Esophagus muscularis mucosa (tissue), 4 donors: ENCODE data around the gene TBCEL. TPM values are rescaled to one million over a fixed set of nuclear protein-coding genes. Genes with fewer than 3 reads are reported as not detected.

Source experiments
- DNase-seq: peaks from one replicate; pipeline ENCODE4 v3.0.0-alpha.2; 2017; ENCODE audit errors: extremely low spot score
- H3K27ac ChIP-seq, 4 donors: fragments of 200-600 bp; sonication (generic); replicated peaks in 1 of 4; 1 replicate in 3 of 4; 2 replicates in 1 of 4; pipeline ENCODE4 v1.5.1; 2016 to 2019; ENCODE audit warnings: mild to moderate bottlenecking in 1 of 4
- H3K27me3 ChIP-seq, 4 donors: fragments of 200-600 bp; sonication (generic); one replicate each; pipeline versions ENCODE4 v1.5.1 to v1.6.0; 2016 to 2019
- H3K36me3 ChIP-seq, 4 donors: fragments of 200-600 bp; sonication (generic); one replicate each; pipeline ENCODE4 v1.5.1; 2016 to 2019
- H3K4me1 ChIP-seq, 4 donors: fragments of 200-600 bp; sonication (generic); one replicate each; pipeline ENCODE4 v1.5.1; 2016 to 2019
- H3K4me3 ChIP-seq, 4 donors: fragments of 200-600 bp; sonication (generic); 1 replicate in 2 of 4; 2 replicates in 2 of 4; pipeline ENCODE4 v1.5.1; 2016 to 2019; ENCODE audit warnings: mild to moderate bottlenecking in 4 of 4, moderate library complexity in 1 of 4
- H3K9me3 ChIP-seq, 4 donors: fragments of 200-600 bp; sonication (generic); 1 replicate in 3 of 4; 2 replicates in 1 of 4; pipeline ENCODE4 v1.5.1; 2016 to 2019
- EP300 ChIP-seq: sonication (generic); formaldehyde crosslinking; IDR thresholded peaks from one replicate; pipeline ENCODE4 v1.6.1; 2017; ENCODE audit warnings: antibody characterized with exemption
- POLR2A ChIP-seq: fragments of 450-650 bp; IDR thresholded peaks from one replicate; pipeline ENCODE4 v1.6.1; 2017; ENCODE audit warnings: antibody characterized with exemption, moderate library complexity, mild to moderate bottlenecking, low read depth
- POLR2AphosphoS5 ChIP-seq, 2 donors: sonication (generic); formaldehyde crosslinking; IDR thresholded peaks; one replicate each; pipeline ENCODE4 v1.6.1; 2017; ENCODE audit warnings: antibody characterized with exemption in 2 of 2
- WGBS: methylation state at CpG from one replicate; pipeline ENCODE4 v1.1.5; 2018; 5-methylcytosine and 5-hydroxymethylcytosine counted together
- intact Hi-C: fragments of 100-400 bp; cut with DNase I; formaldehyde crosslinking; loops from one replicate; pipeline ENCODE4 v1.15.1; 2023
- total RNA-seq, 4 donors: library from RNA; depleted of rRNA; stranded (reverse); fragments of >200 nt; gene quantifications; one replicate each; pipeline versions ENCODE4 v1.1.0 to v1.2.1, GENCODE V29; 2016
- TF ChIP-seq, protein P1 (sequence below), 3 experiments: fragments of 200-600 bp in 2 of 3; fragments of 450-650 bp in 1 of 3; sonication (generic) in 2 of 3; IDR thresholded peaks; one replicate each; pipeline ENCODE4 v1.5.1; 2017 to 2019; ENCODE audit warnings: antibody characterized with exemption in 3 of 3, mild to moderate bottlenecking in 2 of 3, moderate library complexity in 1 of 3

TBCEL gene
- total RNA-seq, 4 donors from 2014 or later, result 25.0 to 31.4 (median 27.9) TPM

DNA sequence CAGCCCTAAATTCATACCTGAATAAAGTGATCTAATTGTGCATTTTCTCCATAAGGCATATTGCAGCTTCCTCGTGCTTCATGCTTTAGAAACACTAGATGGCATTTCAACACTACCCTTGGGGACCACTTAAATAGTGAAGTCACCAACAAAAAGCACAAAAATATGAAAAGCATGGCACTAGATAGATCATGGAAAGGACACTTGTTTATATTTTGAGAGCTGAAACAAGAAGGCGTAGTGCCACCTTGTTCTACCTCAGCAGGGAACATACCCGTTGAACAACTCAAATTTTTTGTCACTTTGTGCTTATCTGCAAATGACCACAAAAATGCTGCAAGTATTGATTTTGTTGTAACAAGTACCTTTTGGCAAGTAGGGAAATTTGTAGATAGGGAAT, 8.6 kb downstream of the TBCEL start:
- DNase-seq, result no peak
- H3K9me3 ChIP-seq, result no peaks in the 10 kb centered on the region
- no peaks in the 10 kb centered on the region for H3K36me3 ChIP-seq
- H3K27me3 ChIP-seq, result no peaks in the 10 kb centered on the region
- no peak for TF ChIP-seq POLR2A
- TF ChIP-seq, protein P1, sequence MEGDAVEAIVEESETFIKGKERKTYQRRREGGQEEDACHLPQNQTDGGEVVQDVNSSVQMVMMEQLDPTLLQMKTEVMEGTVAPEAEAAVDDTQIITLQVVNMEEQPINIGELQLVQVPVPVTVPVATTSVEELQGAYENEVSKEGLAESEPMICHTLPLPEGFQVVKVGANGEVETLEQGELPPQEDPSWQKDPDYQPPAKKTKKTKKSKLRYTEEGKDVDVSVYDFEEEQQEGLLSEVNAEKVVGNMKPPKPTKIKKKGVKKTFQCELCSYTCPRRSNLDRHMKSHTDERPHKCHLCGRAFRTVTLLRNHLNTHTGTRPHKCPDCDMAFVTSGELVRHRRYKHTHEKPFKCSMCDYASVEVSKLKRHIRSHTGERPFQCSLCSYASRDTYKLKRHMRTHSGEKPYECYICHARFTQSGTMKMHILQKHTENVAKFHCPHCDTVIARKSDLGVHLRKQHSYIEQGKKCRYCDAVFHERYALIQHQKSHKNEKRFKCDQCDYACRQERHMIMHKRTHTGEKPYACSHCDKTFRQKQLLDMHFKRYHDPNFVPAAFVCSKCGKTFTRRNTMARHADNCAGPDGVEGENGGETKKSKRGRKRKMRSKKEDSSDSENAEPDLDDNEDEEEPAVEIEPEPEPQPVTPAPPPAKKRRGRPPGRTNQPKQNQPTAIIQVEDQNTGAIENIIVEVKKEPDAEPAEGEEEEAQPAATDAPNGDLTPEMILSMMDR (IDR thresholded peaks at IDR 0.05), result no peak
- no peak for TF ChIP-seq EP300
- no peak for TF ChIP-seq POLR2AphosphoS5 (IDR thresholded peaks at IDR 0.05)
- no peak overlapping the region for H3K27ac ChIP-seq
- H3K4me3 ChIP-seq, result no peak overlapping the region
- intact Hi-C loops, result no loop called here
- WGBS, result 97% methylated on average over 3 of the region's 3 CpGs
- H3K4me1 ChIP-seq, result peaks cover 0 to 6% (median 0%) of the 10 kb centered on the region in 4 donors

DNA sequence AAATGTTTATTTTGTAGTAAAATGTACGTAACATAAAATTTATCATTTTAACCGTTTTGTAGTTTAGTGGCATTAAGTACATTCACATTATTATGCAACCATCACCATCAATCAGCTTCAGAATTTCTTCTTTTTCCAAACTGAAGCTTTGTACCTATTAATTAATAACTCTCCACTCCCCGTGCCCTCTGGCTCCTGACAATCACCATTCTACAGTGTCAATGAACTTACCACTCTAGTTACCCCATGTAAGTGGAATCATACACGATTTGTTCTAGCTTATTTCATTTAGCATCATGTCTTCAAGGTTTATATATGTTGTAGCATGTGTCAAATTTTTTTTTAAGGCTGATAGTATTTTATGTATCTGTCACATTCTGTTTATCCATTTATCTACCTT, 9.7 kb downstream of the TBCEL start:
- intact Hi-C loops, result no loop called here
- Histone ChIP-seq H3K27ac (no peak overlapping the region), H3K4me3 (no peak overlapping the region), H3K36me3 (no peaks in the 10 kb centered on the region), H3K9me3 (no peaks in the 10 kb centered on the region), H3K27me3 (no peaks in the 10 kb centered on the region), H3K4me1 (peaks cover 0 to 6% (median 0%) of the 10 kb centered on the region in 4 donors)
- DNase-seq, result no peak
- 91% methylated on average over 4 of the region's 4 CpGs for WGBS
- TF ChIP-seq EP300, result no peak
- TF ChIP-seq POLR2AphosphoS5 (IDR thresholded peaks at IDR 0.05), result no peak
- no peak for TF ChIP-seq POLR2A
- TF ChIP-seq, protein P1 (IDR thresholded peaks at IDR 0.05), result no peak

DNA sequence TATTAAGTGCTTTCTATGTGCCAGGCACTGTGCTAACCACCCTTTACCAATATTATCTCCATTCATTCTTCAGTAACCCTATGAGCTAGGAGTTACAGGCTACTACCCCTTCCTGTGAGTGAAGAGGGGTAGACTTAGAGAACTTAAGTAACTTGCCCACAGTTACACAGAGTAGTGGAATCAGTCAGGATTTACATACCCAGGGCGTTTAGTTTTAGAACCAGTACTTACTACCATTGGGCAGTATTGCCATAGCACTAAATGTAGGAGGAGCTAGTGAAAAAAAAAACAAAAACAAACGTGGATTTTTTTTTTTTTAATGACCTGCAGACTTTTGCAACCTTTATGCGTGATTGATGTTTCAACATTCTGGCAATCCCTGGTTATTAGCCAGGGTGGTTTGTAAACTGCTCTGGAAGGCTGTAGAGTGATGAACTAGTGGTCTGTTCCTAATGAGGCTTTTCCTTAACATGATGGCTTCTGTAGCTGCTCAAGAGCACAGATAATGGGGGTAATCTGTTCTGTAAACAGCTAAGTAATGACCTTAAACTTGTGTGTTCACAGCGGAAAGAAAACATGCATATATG, 11.4 kb downstream of the TBCEL start:
- WGBS, result 70% methylated on average over 4 of the region's 4 CpGs
- Histone ChIP-seq H3K27ac (no peak overlapping the region), H3K4me1 (peaks cover 0 to 10% (median 0%) of the 10 kb centered on the region in 4 donors), H3K27me3 (no peaks in the 10 kb centered on the region), H3K4me3 (no peak overlapping the region), H3K36me3 (no peaks in the 10 kb centered on the region), H3K9me3 (no peaks in the 10 kb centered on the region)
- no peak for TF ChIP-seq POLR2A
- TF ChIP-seq EP300, result no peak
- TF ChIP-seq, protein P1 (IDR thresholded peaks at IDR 0.05), result no peak
- TF ChIP-seq POLR2AphosphoS5 (IDR thresholded peaks at IDR 0.05), result no peak
- intact Hi-C loops, result no loop called here
- DNase-seq, result no peak

GRCh38 chr11:121035780-121036179, 11.9 kb downstream of the TBCEL start:
- no peak for DNase-seq
- intact Hi-C loops, result no loop called here
- H3K36me3 ChIP-seq, result no peaks in the 10 kb centered on the region
- H3K4me1 ChIP-seq, result peaks cover 0 to 10% (median 0%) of the 10 kb centered on the region in 4 donors
- TF ChIP-seq POLR2AphosphoS5 (IDR thresholded peaks at IDR 0.05) (no peak), EP300 (no peak), POLR2A (no peak)
- TF ChIP-seq, protein P1 (IDR thresholded peaks at IDR 0.05), result no peak
- H3K27me3 ChIP-seq, result no peaks in the 10 kb centered on the region
- no peak overlapping the region for H3K4me3 ChIP-seq
- 86% methylated on average over 3 of the region's 3 CpGs for WGBS
- H3K27ac ChIP-seq, result no peak overlapping the region
- no peaks in the 10 kb centered on the region for H3K9me3 ChIP-seq

DNA sequence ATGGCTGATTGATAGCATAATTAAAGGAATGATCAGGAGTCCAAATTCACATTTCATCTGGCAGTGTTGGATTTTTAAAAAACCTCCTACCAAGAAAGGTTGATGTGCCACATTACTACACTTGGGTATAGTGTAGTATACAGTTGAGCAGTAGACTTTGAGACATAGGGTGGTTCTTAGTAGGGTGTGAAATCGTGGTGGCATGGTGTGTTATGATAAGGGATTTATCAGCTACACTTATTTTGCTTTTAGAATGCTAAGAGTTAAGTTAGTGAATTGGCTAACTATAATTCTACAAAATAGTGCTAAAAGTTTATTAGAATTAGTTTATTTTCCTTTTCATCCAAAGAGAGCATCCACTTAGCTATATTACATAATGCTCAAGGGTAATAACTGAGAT, 13.1 kb downstream of the TBCEL start:
- H3K36me3 ChIP-seq, result no peaks in the 10 kb centered on the region
- DNase-seq, result no peak
- peaks cover 0 to 10% (median 0%) of the 10 kb centered on the region in 4 donors for H3K4me1 ChIP-seq
- 92% methylated on average over 1 of the region's 1 CpG for WGBS
- TF ChIP-seq EP300, result no peak
- TF ChIP-seq POLR2A, result no peak
- TF ChIP-seq, protein P1 (IDR thresholded peaks at IDR 0.05), result no peak
- TF ChIP-seq POLR2AphosphoS5 (IDR thresholded peaks at IDR 0.05), result no peak
- no peaks in the 10 kb centered on the region for H3K9me3 ChIP-seq
- H3K27me3 ChIP-seq, result no peaks in the 10 kb centered on the region
- H3K4me3 ChIP-seq, result no peak overlapping the region
- no peak overlapping the region for H3K27ac ChIP-seq
- intact Hi-C loops, result no loop called here
